PC-9 (cell line): ENCODE measurements around the gene FBLIM1. TPM values are rescaled to one million over a fixed set of nuclear protein-coding genes. Genes with fewer than 3 reads are reported as not detected.

Experiments used
- BruUV-seq: library from RNA; stranded (reverse); fragments of 400-500 nt; replicated peaks from 2 replicates; lab custom pipeline; 2021; lab: Mats Ljungman, UMichigan
- CTCF ChIA-PET: fragments of 300-600 bp; sonication (Branson Sonifier 250); formaldehyde crosslinking; loops from one replicate; lab custom pipeline; 2022; ENCODE audit warnings: antibody characterized with exemption; lab: Charles Lee
- POLR2A ChIA-PET: fragments of 300-600 bp; sonication (Branson Sonifier 250); formaldehyde crosslinking; loops from one replicate; lab custom pipeline; 2022; ENCODE audit warnings: antibody characterized with exemption; ENCODE audit not compliant: unreplicated experiment; lab: Charles Lee
- DNase-seq, 2 experiments: peaks; one replicate each; pipeline versions ENCODE4 v3.0.0 to v3.0.0-alpha.2; 2015 to 2022; ENCODE audit warnings: mixed read lengths in 1 of 2
- H2AFZ ChIP-seq: fragments of 200-600 bp; sonication (generic); 2 replicates; pipeline ENCODE4 v1.8.1; 2017; ENCODE audit warnings: antibody characterized with exemption
- H3F3A ChIP-seq: fragments of 200-600 bp; sonication (generic); 2 replicates; pipeline ENCODE4 v1.8.1; 2017; ENCODE audit warnings: antibody characterized with exemption, mild to moderate bottlenecking, low read depth; ENCODE audit not compliant: insufficient read depth
- H3K27ac ChIP-seq: fragments of 200-600 bp; sonication (generic); 2 replicates; pipeline ENCODE4 v1.6.1; 2016; ENCODE audit warnings: mixed run types
- H3K27me3 ChIP-seq: fragments of 200-600 bp; sonication (generic); 2 replicates; pipeline ENCODE4 v1.6.1; 2016; ENCODE audit warnings: low read depth, mixed run types; ENCODE audit not compliant: insufficient read depth
- H3K36me3 ChIP-seq: fragments of 200-600 bp; sonication (generic); 2 replicates; pipeline ENCODE4 v1.6.1; 2016; ENCODE audit warnings: low read depth, mixed run types
- H3K4me1 ChIP-seq: fragments of 200-600 bp; sonication (generic); replicated peaks from 2 replicates; pipeline ENCODE4 v1.6.1; 2016; ENCODE audit warnings: mixed run types; ENCODE audit not compliant: insufficient read depth
- H3K4me2 ChIP-seq: fragments of 200-600 bp; sonication (generic); 2 replicates; pipeline ENCODE4 v1.6.1; 2017; ENCODE audit warnings: mixed run types
- H3K4me3 ChIP-seq: fragments of 200-600 bp; sonication (generic); 2 replicates; pipeline ENCODE4 v1.6.1; 2016; ENCODE audit warnings: mixed run types
- H3K79me2 ChIP-seq: fragments of 200-600 bp; sonication (generic); 2 replicates; pipeline ENCODE4 v1.6.1; 2017; ENCODE audit warnings: low read depth, mixed run types
- H3K9me2 ChIP-seq: fragments of 200-600 bp; sonication (generic); 2 replicates; pipeline ENCODE4 v1.8.1; 2017; ENCODE audit warnings: mild to moderate bottlenecking; ENCODE audit not compliant: insufficient read depth
- H3K9me3 ChIP-seq: fragments of 200-600 bp; sonication (generic); 2 replicates; pipeline ENCODE4 v1.8.1; 2016; ENCODE audit warnings: low read depth; ENCODE audit not compliant: insufficient read depth
- H4K20me1 ChIP-seq: fragments of 200-600 bp; sonication (generic); 2 replicates; pipeline ENCODE4 v1.8.1; 2017; ENCODE audit not compliant: insufficient read depth
- EZH2 ChIP-seq: fragments of 200-600 bp; sonication (generic); IDR thresholded peaks from 2 replicates; pipeline ENCODE4 v1.8.0; 2017; ENCODE audit warnings: antibody characterized with exemption, low read depth
- intact Hi-C: fragments of 100-400 bp; cut with micrococcal nuclease; formaldehyde crosslinking; loops from one replicate; pipeline ENCODE4 v1.10.0; 2022; ENCODE audit not compliant: unreplicated experiment
- total RNA-seq: library from RNA; stranded (reverse); gene quantifications from 2 replicates; pipeline ENCODE4 v1.2.3, GENCODE V29; 2021
- TF ChIP-seq, protein P1 (sequence below): fragments of 200-600 bp; sonication (generic); conservative IDR thresholded peaks from 2 replicates; pipeline ENCODE4 v1.6.1; 2017; ENCODE audit warnings: mixed run types, antibody characterized with exemption, mild to moderate bottlenecking, moderate library complexity

The FBLIM1 gene
- total RNA-seq, 1 experiment from 2014 or later, result 57.2 TPM

DNA sequence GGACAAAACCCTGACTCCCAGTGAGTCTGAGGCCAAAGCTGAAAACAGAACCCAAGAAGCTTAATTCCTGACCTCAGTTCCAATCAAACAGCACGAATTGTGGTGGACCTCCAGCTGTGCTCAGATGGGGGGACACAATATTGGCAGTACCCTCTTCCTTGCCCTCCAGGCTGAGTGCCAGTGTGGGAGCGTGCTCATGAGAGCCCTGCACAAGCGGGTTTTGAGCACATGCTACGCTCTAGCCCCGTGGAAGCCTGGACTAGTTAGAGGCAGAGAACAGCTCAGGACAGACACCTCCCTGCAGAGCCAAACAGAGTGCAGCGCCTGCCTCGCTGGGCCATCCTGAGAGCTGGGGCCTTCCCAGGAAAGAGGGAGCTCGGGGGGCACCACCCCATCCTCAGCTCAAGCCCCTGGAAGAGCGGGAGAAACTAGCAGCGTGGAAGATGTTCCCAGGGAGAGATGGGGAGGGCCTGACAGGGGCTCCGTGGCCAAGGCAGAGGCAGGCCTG, 25.3 kb upstream of the FBLIM1 start:
- Histone ChIP-seq H4K20me1 (no peaks in the 10 kb centered on the region), H3K36me3 (no peaks in the 10 kb centered on the region), H3K4me3 (no peak overlapping the region), H3K79me2 (no peaks in the 10 kb centered on the region), H3K4me1 (no peaks in the 10 kb centered on the region), H2AFZ (no peak overlapping the region), H3K9me3 (no peaks in the 10 kb centered on the region), H3K4me2 (no peak overlapping the region), H3K27ac (no peak overlapping the region), H3K9me2 (no peaks in the 10 kb centered on the region), H3K27me3 (no peaks in the 10 kb centered on the region), H3F3A (no peaks in the 10 kb centered on the region)
- DNase-seq, result no peak
- ChIA-PET CTCF (no interaction called here), POLR2A (no interaction called here)
- no TSS peak for BruUV-seq
- intact Hi-C loops, result no loop called here
- no peak for TF ChIP-seq EZH2

DNA sequence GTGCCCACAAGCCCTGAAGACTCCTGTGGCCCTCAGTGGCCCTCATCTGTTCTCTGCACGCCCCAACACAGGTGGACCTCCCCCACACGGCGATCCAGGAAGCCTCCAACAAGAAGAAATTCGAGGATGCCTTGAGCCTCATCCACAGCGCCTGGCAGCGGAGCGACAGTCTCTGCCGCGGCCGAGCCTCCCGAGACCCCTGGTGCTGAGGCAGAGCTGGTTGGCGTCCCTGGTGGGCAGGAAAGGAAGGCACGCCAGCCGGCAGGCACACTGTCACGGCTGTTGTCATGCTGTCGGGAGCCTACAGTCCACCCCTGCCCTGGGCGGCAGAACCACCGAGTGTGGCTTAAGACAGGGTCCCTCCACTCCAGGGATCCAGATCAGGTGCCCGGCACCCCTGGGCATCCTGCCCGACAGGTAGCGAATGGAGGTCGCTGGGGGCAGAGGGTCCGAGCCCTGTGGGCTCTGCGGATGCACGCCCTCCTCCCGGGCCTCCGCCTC, 24.8 kb upstream of the FBLIM1 start:
- no peak overlapping the region for H3K4me3 ChIP-seq
- TF ChIP-seq, protein P1, sequence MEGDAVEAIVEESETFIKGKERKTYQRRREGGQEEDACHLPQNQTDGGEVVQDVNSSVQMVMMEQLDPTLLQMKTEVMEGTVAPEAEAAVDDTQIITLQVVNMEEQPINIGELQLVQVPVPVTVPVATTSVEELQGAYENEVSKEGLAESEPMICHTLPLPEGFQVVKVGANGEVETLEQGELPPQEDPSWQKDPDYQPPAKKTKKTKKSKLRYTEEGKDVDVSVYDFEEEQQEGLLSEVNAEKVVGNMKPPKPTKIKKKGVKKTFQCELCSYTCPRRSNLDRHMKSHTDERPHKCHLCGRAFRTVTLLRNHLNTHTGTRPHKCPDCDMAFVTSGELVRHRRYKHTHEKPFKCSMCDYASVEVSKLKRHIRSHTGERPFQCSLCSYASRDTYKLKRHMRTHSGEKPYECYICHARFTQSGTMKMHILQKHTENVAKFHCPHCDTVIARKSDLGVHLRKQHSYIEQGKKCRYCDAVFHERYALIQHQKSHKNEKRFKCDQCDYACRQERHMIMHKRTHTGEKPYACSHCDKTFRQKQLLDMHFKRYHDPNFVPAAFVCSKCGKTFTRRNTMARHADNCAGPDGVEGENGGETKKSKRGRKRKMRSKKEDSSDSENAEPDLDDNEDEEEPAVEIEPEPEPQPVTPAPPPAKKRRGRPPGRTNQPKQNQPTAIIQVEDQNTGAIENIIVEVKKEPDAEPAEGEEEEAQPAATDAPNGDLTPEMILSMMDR, result no peak
- no peak for TF ChIP-seq EZH2
- intact Hi-C loops, result no loop called here
- H2AFZ ChIP-seq, result no peak overlapping the region
- BruUV-seq, result no TSS peak
- ChIA-PET CTCF (no interaction called here), POLR2A (no interaction called here)
- no peaks in the 10 kb centered on the region for H3K9me3 ChIP-seq
- H3K27ac ChIP-seq, result no peak overlapping the region
- no peaks in the 10 kb centered on the region for H4K20me1 ChIP-seq
- no peaks in the 10 kb centered on the region for H3K36me3 ChIP-seq
- no peaks in the 10 kb centered on the region for H3K9me2 ChIP-seq
- no peaks in the 10 kb centered on the region for H3K79me2 ChIP-seq
- no peaks in the 10 kb centered on the region for H3K4me1 ChIP-seq
- H3K27me3 ChIP-seq, result no peaks in the 10 kb centered on the region
- H3F3A ChIP-seq, result no peaks in the 10 kb centered on the region
- no peak for DNase-seq
- no peak overlapping the region for H3K4me2 ChIP-seq

DNA sequence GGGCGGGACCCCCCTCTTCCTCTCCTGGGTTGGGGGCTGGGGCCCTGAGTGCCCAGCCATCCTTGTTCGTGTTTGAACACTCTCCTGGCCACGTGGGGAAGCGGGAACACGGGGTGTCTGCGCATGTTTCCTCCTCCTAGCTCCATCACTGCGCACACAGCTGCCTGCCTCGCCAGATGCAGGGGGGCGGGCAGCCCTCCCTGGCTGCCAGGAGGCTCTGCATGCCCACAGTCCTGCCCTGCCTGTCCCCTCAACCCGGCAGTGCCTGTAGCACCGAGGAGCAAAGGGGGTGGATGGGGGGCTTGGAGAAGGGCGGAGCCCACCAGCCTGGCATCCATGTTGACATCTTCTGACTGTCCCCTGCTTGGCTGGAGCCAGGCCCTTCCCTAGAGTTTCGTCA, 24.3 kb upstream of the FBLIM1 start:
- DNase-seq, result no peak

More for the DNA sequence above, 24.3 kb upstream of the FBLIM1 start:
- no peak overlapping the region for H2AFZ ChIP-seq
- no peak overlapping the region for H3K4me2 ChIP-seq
- H3F3A ChIP-seq, result no peaks in the 10 kb centered on the region
- H3K9me2 ChIP-seq, result no peaks in the 10 kb centered on the region
- CTCF ChIA-PET, result interaction anchor here (0.6 kb wide), 1 partner anchor 140 kb away, joined by 3 read pairs; no protein-coding TSS in a partner anchor
- H4K20me1 ChIP-seq, result no peaks in the 10 kb centered on the region
- no peak for TF ChIP-seq EZH2
- TF ChIP-seq, protein P1, result no peak
- no peaks in the 10 kb centered on the region for H3K4me1 ChIP-seq
- intact Hi-C loops, result no loop called here
- no peaks in the 10 kb centered on the region for H3K27me3 ChIP-seq
- H3K4me3 ChIP-seq, result no peak overlapping the region
- H3K79me2 ChIP-seq, result no peaks in the 10 kb centered on the region
- H3K36me3 ChIP-seq, result no peaks in the 10 kb centered on the region
- H3K27ac ChIP-seq, result no peak overlapping the region
- no peaks in the 10 kb centered on the region for H3K9me3 ChIP-seq
- no TSS peak for BruUV-seq
- POLR2A ChIA-PET, result no interaction called here
